ENCODE data around the gene NFKB1. TPM values are rescaled to one million over a fixed set of nuclear protein-coding genes. Genes with fewer than 3 reads are reported as not detected.
A peak's percentile ranks its signal among the peaks of the same experiment; 100 is the strongest.

Gene NFKB1
- total and polyA plus RNA-seq, 9 of the 15 experiments (the other 6 are each of a cell fraction or from before 2014, with no cell fraction given) = 2.4 to 14.5 (median 10.3) TPM

DNA sequence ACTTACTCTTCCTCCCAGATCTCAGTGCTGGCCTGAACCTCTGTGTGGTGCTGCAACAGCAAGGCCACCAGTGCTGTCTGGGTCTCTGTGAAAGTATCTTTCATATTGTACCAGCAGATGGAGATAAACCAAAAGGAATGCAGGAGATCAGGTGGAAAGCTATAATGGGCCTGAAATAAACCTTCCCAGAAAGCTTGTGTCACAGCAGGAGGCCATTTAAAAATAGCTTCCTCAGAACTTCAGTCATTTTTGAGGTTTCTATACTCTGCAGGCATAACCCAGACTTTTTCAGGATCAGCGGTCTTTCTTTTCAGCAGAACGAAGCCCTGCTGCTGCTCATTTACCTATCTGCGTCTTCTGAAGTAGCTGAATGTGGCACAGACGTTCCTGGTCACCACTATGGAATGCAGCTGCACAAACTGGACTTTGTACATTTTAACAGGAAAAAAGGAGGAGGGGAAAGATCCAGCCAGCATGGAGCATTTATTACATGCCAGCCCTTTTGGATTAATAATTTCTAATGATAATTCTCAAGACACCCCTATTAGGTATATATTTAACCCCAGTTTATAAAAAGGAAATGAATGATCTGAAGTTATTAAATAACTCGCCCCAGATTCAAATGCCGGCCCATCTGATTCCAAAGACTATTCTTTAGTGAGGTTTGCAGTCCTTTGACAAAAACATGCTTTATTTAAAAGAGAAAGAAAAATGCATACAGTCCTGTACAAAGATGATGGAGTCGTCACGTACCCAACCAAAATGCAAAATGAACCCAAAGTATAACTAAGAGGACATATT lies 119.7 kb downstream of the NFKB1 start (continued):
- TF ChIP-seq, protein P1, sequence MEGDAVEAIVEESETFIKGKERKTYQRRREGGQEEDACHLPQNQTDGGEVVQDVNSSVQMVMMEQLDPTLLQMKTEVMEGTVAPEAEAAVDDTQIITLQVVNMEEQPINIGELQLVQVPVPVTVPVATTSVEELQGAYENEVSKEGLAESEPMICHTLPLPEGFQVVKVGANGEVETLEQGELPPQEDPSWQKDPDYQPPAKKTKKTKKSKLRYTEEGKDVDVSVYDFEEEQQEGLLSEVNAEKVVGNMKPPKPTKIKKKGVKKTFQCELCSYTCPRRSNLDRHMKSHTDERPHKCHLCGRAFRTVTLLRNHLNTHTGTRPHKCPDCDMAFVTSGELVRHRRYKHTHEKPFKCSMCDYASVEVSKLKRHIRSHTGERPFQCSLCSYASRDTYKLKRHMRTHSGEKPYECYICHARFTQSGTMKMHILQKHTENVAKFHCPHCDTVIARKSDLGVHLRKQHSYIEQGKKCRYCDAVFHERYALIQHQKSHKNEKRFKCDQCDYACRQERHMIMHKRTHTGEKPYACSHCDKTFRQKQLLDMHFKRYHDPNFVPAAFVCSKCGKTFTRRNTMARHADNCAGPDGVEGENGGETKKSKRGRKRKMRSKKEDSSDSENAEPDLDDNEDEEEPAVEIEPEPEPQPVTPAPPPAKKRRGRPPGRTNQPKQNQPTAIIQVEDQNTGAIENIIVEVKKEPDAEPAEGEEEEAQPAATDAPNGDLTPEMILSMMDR (IDR thresholded peaks at IDR 0.05 in 2 of 3, conservative IDR thresholded peaks at IDR 0.05 in 1 of 3; ENCODE audit: insufficient read depth in 2 of 3, low read depth in 1 of 3, low read length in 3 of 3) = peak; percentile 71 to 94 (median 88)
- TF ChIP-seq MECOM (CRISPR knock-in tag; IDR thresholded peaks at IDR 0.05) (no peak), NR2F6 (CRISPR knock-in tag; IDR thresholded peaks at IDR 0.05) (no peak), ZNF212 (CRISPR knock-in tag; IDR thresholded peaks at IDR 0.05) (no peak), POLR2A (conservative IDR thresholded peaks at IDR 0.05) (no peak), PHB (CRISPR knock-in tag; IDR thresholded peaks at IDR 0.05) (no peak), ARNT (IDR thresholded peaks at IDR 0.05) (no peak; a peak in 1 of 4 replicates), CBX1 (IDR thresholded peaks at IDR 0.05; ENCODE audit: low read depth) (no peak), ZNF347 (CRISPR knock-in tag; IDR thresholded peaks at IDR 0.05; ENCODE audit: low read depth) (no peak), IRF2 (CRISPR knock-in tag; IDR thresholded peaks at IDR 0.05) (no peak), PRPF4 (IDR thresholded peaks at IDR 0.05; ENCODE audit: insufficient read depth, low read depth, low read length, poor library complexity, severe bottlenecking) (no peak), TAL1 (IDR thresholded peaks at IDR 0.05) (no peak), XRCC5 (IDR thresholded peaks at IDR 0.05; ENCODE audit: low read depth, low read length) (0 out of 2 replicates have a peak, but pooled peaks have one; percentile 38), ZNF140 (CRISPR knock-in tag; IDR thresholded peaks at IDR 0.05) (no peak), ZNF23 (CRISPR knock-in tag; IDR thresholded peaks at IDR 0.05) (no peak), PURB (CRISPR knock-in tag; IDR thresholded peaks at IDR 0.05; ENCODE audit: low read depth) (no peak), MEF2A (IDR thresholded peaks at IDR 0.05; ENCODE audit: control insufficient read depth, low read depth, low read length) (peak; percentile 93), MEF2D (tag; conservative IDR thresholded peaks at IDR 0.05; ENCODE audit: low read depth) (peak; percentile 86), ARID2 (IDR thresholded peaks at IDR 0.05) (peak; percentile 89), SIRT6 (IDR thresholded peaks at IDR 0.05; ENCODE audit: low read depth, low read length) (no peak), ZSCAN32 (CRISPR knock-in tag; IDR thresholded peaks at IDR 0.05) (no peak), ELF4 (CRISPR knock-in tag; IDR thresholded peaks at IDR 0.05) (no peak)
- TF ChIP-seq, protein P2, sequence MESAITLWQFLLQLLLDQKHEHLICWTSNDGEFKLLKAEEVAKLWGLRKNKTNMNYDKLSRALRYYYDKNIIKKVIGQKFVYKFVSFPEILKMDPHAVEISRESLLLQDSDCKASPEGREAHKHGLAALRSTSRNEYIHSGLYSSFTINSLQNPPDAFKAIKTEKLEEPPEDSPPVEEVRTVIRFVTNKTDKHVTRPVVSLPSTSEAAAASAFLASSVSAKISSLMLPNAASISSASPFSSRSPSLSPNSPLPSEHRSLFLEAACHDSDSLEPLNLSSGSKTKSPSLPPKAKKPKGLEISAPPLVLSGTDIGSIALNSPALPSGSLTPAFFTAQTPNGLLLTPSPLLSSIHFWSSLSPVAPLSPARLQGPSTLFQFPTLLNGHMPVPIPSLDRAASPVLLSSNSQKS (CRISPR knock-in tag; IDR thresholded peaks at IDR 0.05) = no peak
- TF ChIP-seq, protein P3, sequence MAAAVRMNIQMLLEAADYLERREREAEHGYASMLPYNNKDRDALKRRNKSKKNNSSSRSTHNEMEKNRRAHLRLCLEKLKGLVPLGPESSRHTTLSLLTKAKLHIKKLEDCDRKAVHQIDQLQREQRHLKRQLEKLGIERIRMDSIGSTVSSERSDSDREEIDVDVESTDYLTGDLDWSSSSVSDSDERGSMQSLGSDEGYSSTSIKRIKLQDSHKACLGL (CRISPR knock-in tag; IDR thresholded peaks at IDR 0.05; ENCODE audit: borderline replicate concordance, poor library complexity, severe bottlenecking) = no peak
- TF ChIP-seq, protein P4, sequence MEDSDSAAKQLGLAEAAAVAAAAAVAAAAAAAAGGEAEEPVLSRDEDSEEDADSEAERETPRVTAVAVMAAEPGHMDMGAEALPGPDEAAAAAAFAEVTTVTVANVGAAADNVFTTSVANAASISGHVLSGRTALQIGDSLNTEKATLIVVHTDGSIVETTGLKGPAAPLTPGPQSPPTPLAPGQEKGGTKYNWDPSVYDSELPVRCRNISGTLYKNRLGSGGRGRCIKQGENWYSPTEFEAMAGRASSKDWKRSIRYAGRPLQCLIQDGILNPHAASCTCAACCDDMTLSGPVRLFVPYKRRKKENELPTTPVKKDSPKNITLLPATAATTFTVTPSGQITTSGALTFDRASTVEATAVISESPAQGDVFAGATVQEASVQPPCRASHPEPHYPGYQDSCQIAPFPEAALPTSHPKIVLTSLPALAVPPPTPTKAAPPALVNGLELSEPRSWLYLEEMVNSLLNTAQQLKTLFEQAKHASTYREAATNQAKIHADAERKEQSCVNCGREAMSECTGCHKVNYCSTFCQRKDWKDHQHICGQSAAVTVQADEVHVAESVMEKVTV (CRISPR knock-in tag; IDR thresholded peaks at IDR 0.05) = peak; percentile 83

Data from K562 (cell line).